Aorta (tissue), 5 donors: Measurements from ENCODE around the gene FAM221B. TPM values are rescaled to one million over a fixed set of nuclear protein-coding genes. Genes with fewer than 3 reads are reported as not detected.

Experiments used
- ATAC-seq: fragments of 200-7000 bp; cut with Tn5 transposase; one replicate; pipeline ENCODE4 v1.9.1; 2022; ENCODE audit warnings: moderate library complexity; ENCODE audit not compliant: low FRiP score
- DNase-seq, 2 donors: peaks; one replicate each; pipeline ENCODE4 v3.0.0-alpha.2; 2020
- H3K27ac ChIP-seq, 2 donors: one replicate each; pipeline ENCODE4 v1.5.1; 2013; ENCODE audit warnings: low read length in 2 of 2, mild to moderate bottlenecking in 2 of 2, moderate library complexity in 2 of 2, control low read depth in 1 of 2, inconsistent platforms in 1 of 2, low read depth in 1 of 2
- H3K27me3 ChIP-seq, 2 donors: one replicate each; pipeline ENCODE4 v1.6.1; 2013; ENCODE audit warnings: control low read depth in 1 of 2, low read length in 1 of 2, mild to moderate bottlenecking in 1 of 2, moderate library complexity in 1 of 2; ENCODE audit not compliant: insufficient read depth in 2 of 2, control insufficient read depth in 1 of 2
- H3K36me3 ChIP-seq, 2 donors: one replicate each; pipeline ENCODE4 v1.6.1; 2013; ENCODE audit warnings: control low read depth in 1 of 2, low read length in 1 of 2, mild to moderate bottlenecking in 1 of 2; ENCODE audit not compliant: insufficient read depth in 2 of 2, control insufficient read depth in 1 of 2
- H3K4me1 ChIP-seq, 2 donors: one replicate each; pipeline ENCODE4 v1.6.1; 2013; ENCODE audit warnings: low read length in 2 of 2, control low read depth in 1 of 2, mild to moderate bottlenecking in 1 of 2, moderate library complexity in 1 of 2; ENCODE audit not compliant: insufficient read depth in 2 of 2, control insufficient read depth in 1 of 2
- H3K4me3 ChIP-seq, 2 donors: one replicate each; pipeline ENCODE4 v1.5.1; 2013; ENCODE audit warnings: low read length in 2 of 2, control low read depth in 1 of 2, mild to moderate bottlenecking in 1 of 2
- H3K9me3 ChIP-seq: one replicate; pipeline ENCODE4 v1.6.1; 2013; ENCODE audit warnings: mild to moderate bottlenecking, low read length; ENCODE audit not compliant: control insufficient read depth
- WGBS, 2 donors: extraction: QIAGEN DNeasy Blood & Tissue Kit; methylation state at CpG; one replicate each; pipeline ENCODE4 v1.1.7; 2013; 5-methylcytosine and 5-hydroxymethylcytosine counted together
- intact Hi-C, 2 donors: fragments of 100-400 bp; cut with DNase I; formaldehyde crosslinking; loops; one replicate each; pipeline versions ENCODE4 v1.14.2 to v1.15.0; 2022
- polyA plus RNA-seq, 2 donors: library from polyadenylated mRNA; stranded (reverse); fragments of 200-250 nt; gene quantifications; one replicate each; pipeline ENCODE4 v1.2.3, GENCODE V29; 2013
- total RNA-seq, 2 donors: library from RNA; stranded (reverse); fragmentation: NEBNext Ultra II Directional; extraction: Animal tissue kit (Norgen Biotek cat#: 25700); gene quantifications; one replicate each; pipeline ENCODE4 v1.2.1, GENCODE V29; 2021
- donor health status: healthy with polysubstance abuse.
- donor health status: Bipolar disorder and iron deficiency.
- donor health status: DM: no; HTN: no; CAD: no.
- donor health status: DM: no; HTN: no; CAD: no.
- donor health status: DM: yes; HTN: yes; CAD: no.

Gene FAM221B
- total and polyA plus RNA-seq, 4 donors: 0.13 TPM; not detected in 3

DNA sequence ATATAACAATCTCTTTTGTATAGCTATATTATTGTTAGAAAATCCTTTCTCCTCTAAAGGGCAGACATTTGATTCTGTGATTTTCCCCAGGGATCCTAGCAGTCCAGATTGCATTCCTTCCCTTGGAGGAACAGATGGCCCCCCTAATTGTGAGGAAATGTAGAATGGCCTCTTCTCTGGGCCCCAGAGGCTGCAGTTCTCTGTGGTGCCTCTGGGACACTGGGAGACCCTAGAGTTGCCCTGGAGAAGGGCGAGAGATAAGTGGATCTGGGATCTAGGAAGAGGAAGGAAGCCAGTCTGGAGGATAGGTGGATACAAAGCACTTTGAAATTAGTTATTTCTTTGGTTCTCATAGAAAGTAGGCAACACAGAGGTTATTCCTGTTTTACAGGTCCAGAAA is 11.8 kb downstream of the FAM221B start:
- H3K27me3 ChIP-seq: no peaks in the 10 kb centered on the region
- WGBS, 2 donors: 59 to 69% methylated on average over 1 of the region's 1 CpG
- DNase-seq (no peak), ATAC-seq (no peak)
- no peaks in the 10 kb centered on the region for H3K36me3 ChIP-seq
- H3K27ac ChIP-seq: no peak overlapping the region
- no peaks in the 10 kb centered on the region for H3K4me1 ChIP-seq
- H3K4me3 ChIP-seq: no peak overlapping the region
- intact Hi-C loops: no loop called here
- no peaks in the 10 kb centered on the region for H3K9me3 ChIP-seq

DNA sequence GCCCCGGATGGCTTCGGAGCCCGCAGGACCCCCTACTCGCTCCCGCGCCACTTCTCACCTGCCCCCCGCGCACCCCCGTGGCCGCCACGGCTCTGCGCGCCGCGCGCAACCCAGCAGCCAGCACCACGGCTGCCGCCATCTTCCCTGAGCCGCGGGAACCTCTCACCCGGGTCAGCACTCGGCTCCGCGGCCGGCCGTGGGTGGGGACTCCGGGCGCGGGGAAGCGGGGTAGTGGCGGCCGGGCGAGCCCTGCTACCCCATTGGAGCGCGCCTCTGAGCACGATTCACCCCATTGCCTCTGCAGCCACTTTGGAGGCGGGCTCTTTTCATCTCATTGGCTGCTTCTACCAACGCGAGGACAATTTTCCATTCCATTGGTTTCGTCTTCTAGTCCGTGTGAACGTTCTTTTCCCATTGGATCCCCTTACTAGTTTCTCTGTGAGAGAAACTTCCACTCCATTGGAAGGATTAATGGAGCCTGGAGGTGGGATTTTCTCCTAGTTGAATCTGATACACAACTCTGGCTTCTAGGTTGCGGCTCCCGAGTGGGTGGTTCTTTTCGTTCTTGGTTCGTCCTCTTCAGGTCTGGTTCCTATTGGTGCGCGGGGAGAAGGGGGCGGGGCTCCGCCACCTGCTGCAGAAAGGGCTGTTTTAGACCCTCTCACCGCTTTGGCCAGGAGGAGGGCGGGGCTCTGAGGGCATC is 13.5 kb downstream of the FAM221B start, which contains the start of gene HINT2:
HINT2 (minus strand) TSS at position 202 of the 703 bp plus-strand sequence; CDS start at position 139, 63 bp downstream.
- DNase-seq: peak; percentile 97
- Histone ChIP-seq H3K4me3 (peak within 1 kb of the TSS; percentile 71 to 87), H3K36me3 (no peaks in the 10 kb centered on the region), H3K27ac (peak within 1 kb of the TSS; percentile 58 to 96), H3K4me1 (no peaks in the 10 kb centered on the region), H3K27me3 (no peaks in the 10 kb centered on the region), H3K9me3 (no peaks in the 10 kb centered on the region)
- 1% methylated on average over 52 of the region's 52 CpGs for WGBS, 2 donors
- ATAC-seq: peak; percentile 97
- intact Hi-C loops: no loop called here

DNA sequence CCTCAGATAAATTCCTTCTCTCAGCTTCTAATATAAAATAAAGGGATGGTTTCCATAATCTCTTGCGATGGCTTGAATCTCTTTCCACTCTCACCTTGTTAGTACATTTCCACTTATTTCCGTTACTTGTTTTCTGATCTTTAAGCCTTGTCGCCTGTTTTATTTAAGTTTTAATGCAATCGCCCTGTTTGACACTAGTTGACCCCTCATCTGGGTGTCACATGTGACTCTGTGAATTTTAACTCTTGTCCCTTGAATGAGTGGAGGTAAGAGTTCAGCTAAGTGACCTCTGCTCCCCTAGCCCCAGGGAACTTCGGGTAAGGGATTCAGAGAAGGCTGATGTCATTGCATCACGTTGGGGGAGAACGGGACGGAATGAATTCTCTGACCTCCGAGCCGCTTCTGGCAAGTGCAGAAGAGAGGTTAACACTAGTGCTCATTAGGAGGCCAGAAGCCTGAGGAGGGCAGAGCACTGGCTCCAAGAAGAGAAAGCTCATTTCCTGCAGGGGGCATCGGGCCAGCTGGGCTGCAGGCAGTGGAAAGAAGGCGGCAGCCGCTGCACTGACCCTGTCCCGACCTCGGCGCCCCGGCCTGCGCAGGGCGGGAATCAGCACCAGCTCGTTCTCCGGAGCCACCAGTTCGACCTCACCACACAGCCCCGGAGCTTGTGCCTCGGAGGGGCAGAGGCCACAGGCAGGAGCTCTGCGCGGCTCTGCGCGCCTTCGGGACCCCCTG is 14.3 kb downstream of the FAM221B start:
- ATAC-seq (peak; percentile 63), DNase-seq (peak; percentile 82 to 90)
- H3K36me3 ChIP-seq: no peaks in the 10 kb centered on the region
- WGBS, 2 donors: 7 to 9% methylated on average over 26 to 29 of the region's 29 CpGs
- intact Hi-C loops: no loop called here
- H3K27ac ChIP-seq: peak overlapping the region; percentile 58 to 96
- H3K4me1 ChIP-seq: no peaks in the 10 kb centered on the region
- H3K4me3 ChIP-seq: peak overlapping the region; percentile 71 to 87
- H3K27me3 ChIP-seq: no peaks in the 10 kb centered on the region
- no peaks in the 10 kb centered on the region for H3K9me3 ChIP-seq

DNA sequence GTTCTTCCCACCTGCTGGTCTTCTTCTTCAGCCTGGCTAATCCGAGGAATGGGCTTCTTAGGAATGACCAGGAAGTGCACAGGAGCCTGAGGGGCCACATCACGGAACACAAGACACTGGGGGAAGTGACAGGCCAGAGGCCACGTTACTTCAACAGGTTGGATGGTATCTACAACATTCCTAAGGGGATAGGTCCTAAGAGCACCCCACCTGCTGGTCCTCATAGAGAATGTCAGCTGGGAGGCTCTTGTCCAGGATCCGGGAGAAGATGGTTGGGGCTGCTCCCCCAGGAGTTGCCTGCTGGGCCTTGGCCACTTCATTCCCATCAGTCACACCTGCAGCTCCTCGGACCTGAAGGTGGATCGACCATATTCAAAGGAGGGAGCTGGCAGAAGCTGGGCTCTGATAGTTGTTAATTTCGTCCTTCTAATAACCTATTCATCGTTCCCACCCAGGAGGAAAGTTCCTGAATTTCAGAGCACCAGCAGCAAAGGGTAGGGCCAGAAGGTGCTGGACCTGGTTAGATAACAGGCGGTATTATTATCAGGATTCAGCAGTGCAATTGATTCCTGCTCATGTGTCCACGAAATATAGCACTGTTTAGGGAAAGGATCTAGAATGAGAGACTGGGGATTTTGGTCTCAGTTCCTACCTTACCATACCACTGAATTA is 15.0 kb downstream of the FAM221B start:
- no peak for ATAC-seq
- Histone ChIP-seq H3K27me3 (no peaks in the 10 kb centered on the region), H3K27ac (peak overlapping the region in 1 of 2 donors; percentile 34), H3K4me1 (no peaks in the 10 kb centered on the region), H3K36me3 (no peaks in the 10 kb centered on the region), H3K9me3 (no peaks in the 10 kb centered on the region), H3K4me3 (no peak overlapping the region)
- DNase-seq: no peak
- intact Hi-C loops: no loop called here
- WGBS, 2 donors: 73% methylated on average over 10 of the region's 10 CpGs

DNA sequence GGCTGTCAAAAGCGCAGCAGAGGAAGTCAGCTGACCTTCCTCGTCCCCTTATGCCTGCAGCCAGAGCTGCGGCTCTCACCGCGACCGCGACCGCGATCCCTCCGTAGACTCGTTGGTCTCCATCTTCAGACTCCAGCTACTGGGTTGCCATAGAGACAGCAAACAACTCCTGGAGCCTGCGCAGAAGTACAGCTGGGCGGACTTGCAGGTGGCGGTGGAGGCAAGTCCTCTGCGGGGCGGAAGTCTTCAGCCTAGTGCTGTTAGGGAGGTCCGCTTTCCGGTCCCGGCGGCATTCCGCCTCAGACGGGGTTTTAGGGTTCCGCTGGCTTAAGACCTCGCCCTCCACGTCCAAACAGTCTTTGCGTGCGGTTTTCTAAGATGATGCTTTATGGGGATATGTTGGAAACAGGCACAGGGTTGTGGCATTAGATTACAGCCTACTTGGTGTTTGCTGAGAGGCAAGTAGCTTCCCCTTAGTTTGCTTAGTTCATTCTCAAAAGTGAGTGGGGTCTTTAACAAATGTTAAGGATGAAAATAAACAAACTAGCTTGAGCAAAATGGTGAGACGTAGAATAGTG is 16.4 kb downstream of the FAM221B start, which contains the start of gene SPAG8:
SPAG8 (minus strand) TSS at position 238 of the 578 bp plus-strand sequence; CDS start at position 123, 115 bp downstream.
- Histone ChIP-seq H3K4me3 (peak within 1 kb of the TSS; percentile 34 to 38), H3K4me1 (no peaks in the 10 kb centered on the region), H3K27me3 (no peaks in the 10 kb centered on the region), H3K36me3 (no peaks in the 10 kb centered on the region), H3K9me3 (no peaks in the 10 kb centered on the region), H3K27ac (peak within 1 kb of the TSS; percentile 12 to 50)
- 1% methylated on average over 28 of the region's 28 CpGs for WGBS, 2 donors
- intact Hi-C loops: no loop called here
- ATAC-seq (peak; percentile 83), DNase-seq (peak; percentile 97)

DNA sequence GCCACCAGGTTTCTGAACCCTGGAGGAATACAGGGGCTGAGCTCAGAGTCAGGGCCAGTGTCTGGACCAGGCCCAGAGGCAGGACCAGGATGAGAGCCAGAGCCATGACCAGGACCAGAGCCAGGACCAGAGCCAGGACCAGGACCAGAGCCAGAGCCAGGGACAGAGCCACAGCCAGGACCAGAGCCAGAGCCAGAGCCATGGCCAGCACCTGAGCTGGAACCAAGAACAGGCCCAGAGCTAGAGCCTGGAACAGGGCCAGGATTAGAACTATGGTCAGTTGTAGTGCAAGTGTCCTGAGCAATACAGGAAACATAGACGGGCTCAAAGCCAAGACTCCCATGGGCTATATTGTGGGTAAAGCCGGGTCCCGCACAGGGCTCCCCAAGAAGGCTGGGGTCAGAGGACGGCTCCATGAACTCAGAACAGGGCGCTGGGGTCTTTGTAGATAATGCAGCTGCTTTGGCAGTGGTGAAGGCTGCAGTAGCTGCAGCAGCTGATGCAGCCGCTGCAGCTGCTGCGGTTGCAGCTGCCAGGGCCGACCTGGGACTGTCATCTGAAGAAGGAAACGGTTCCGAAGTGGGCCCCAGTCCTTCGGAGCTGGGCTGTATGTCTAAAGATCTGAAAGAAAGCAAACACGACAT is 17.0 kb downstream of the FAM221B start:
- no peaks in the 10 kb centered on the region for H3K27me3 ChIP-seq
- H3K36me3 ChIP-seq: no peaks in the 10 kb centered on the region
- peak in 1 of 2 donors; percentile 72 for DNase-seq
- intact Hi-C loops: no loop called here
- H3K4me3 ChIP-seq: peak overlapping the region; percentile 34 to 38
- ATAC-seq: no peak
- no peaks in the 10 kb centered on the region for H3K9me3 ChIP-seq
- no peaks in the 10 kb centered on the region for H3K4me1 ChIP-seq
- WGBS, 2 donors: 1 to 3% methylated on average over 12 of the region's 12 CpGs
- peak overlapping the region in 1 of 2 donors; percentile 11 for H3K27ac ChIP-seq

DNA sequence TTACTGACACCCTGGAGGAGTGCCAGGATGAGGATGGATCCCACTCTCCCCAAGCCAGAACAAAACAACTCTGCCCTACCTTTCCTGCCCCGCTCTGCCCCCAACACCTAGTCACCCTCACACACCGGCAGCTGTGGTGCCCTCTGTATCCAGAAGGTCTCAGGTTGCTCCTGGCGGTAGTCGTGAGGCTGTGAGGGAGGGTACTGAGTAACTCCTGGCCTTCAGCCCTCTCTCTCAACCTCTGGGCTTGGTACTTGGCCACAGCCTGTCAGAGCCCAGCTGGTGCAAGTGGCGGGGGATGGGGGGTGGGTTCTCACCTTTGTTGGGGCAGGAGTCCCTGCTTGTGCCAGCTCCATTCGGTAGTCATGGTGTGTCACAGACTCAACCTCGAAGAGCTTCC is 18.4 kb downstream of the FAM221B start:
- DNase-seq: no peak
- WGBS, 2 donors: 91 to 94% methylated on average over 7 of the region's 7 CpGs
- intact Hi-C loops: no loop called here

DNA sequence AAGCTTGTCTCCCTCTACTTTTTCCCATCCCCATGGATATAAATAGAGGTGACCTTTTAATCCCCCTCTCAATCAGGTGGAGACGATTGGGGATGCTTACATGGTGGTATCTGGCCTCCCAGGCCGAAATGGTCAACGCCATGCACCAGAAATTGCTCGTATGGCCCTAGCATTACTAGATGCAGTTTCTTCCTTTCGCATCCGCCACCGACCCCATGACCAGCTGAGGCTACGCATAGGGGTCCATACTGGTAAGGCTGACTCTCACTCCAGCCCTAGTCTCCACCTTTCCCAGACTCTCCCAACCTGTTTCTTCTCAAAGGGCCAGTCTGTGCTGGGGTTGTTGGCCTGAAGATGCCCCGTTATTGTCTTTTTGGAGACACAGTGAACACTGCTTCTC is 20.1 kb downstream of the FAM221B start:
- no peak for ATAC-seq
- H3K36me3 ChIP-seq: peaks cover 0 to 3% of the 10 kb centered on the region in 2 donors
- no peak overlapping the region for H3K4me3 ChIP-seq
- H3K9me3 ChIP-seq: no peaks in the 10 kb centered on the region
- no peak overlapping the region for H3K27ac ChIP-seq
- no peaks in the 10 kb centered on the region for H3K4me1 ChIP-seq
- DNase-seq: no peak
- 89% methylated on average over 9 of the region's 9 CpGs for WGBS, 2 donors
- intact Hi-C loops: no loop called here
- no peaks in the 10 kb centered on the region for H3K27me3 ChIP-seq

More for the DNA sequence above, 18.4 kb downstream of the FAM221B start:
- no peak overlapping the region for H3K27ac ChIP-seq
- H3K27me3 ChIP-seq: no peaks in the 10 kb centered on the region
- no peak for ATAC-seq
- no peaks in the 10 kb centered on the region for H3K9me3 ChIP-seq
- H3K4me3 ChIP-seq: no peak overlapping the region
- peaks cover 0 to 3% of the 10 kb centered on the region in 2 donors for H3K36me3 ChIP-seq
- H3K4me1 ChIP-seq: no peaks in the 10 kb centered on the region
